ENCODE data around the gene KLHDC7B.

DNA sequence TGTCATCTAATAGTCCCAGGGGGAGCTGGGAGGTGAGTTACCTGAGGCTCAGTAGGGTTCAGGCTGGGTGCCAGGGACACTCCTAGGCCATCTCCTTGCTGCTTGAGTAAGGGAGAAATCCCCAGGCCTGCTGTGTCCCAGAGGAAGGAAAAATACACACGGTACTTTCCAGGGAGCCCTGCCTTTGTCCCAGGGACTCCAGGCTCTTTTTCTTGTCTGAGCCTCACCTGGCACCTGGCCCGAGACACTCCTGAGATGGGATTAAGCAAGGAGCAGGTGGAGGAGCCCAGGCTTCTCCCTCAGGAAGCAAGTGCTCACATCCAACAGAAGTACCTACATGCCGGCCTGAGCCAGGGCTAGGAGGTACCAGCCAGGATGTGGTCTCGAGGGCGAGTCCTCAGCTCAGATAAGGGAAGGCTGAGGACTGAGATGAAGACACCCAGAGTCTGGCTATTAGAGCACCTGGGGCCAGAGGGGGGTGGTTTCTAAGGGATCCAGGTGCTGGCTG is 899 bp upstream of the KLHDC7B start:
- TF ChIP-seq, protein P1, sequence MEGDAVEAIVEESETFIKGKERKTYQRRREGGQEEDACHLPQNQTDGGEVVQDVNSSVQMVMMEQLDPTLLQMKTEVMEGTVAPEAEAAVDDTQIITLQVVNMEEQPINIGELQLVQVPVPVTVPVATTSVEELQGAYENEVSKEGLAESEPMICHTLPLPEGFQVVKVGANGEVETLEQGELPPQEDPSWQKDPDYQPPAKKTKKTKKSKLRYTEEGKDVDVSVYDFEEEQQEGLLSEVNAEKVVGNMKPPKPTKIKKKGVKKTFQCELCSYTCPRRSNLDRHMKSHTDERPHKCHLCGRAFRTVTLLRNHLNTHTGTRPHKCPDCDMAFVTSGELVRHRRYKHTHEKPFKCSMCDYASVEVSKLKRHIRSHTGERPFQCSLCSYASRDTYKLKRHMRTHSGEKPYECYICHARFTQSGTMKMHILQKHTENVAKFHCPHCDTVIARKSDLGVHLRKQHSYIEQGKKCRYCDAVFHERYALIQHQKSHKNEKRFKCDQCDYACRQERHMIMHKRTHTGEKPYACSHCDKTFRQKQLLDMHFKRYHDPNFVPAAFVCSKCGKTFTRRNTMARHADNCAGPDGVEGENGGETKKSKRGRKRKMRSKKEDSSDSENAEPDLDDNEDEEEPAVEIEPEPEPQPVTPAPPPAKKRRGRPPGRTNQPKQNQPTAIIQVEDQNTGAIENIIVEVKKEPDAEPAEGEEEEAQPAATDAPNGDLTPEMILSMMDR (conservative IDR thresholded peaks at IDR 0.05), result no peak
- TF ChIP-seq ZFX (IDR thresholded peaks at IDR 0.05), result no peak

Measured in C4-2B (cell line).